ENCODE data around the gene NUMBL. TPM values are rescaled to one million over a fixed set of nuclear protein-coding genes. Genes with fewer than 3 reads are reported as not detected.

The NUMBL gene
- total RNA-seq, 1 experiment from 2014 or later: 14.5 TPM

DNA sequence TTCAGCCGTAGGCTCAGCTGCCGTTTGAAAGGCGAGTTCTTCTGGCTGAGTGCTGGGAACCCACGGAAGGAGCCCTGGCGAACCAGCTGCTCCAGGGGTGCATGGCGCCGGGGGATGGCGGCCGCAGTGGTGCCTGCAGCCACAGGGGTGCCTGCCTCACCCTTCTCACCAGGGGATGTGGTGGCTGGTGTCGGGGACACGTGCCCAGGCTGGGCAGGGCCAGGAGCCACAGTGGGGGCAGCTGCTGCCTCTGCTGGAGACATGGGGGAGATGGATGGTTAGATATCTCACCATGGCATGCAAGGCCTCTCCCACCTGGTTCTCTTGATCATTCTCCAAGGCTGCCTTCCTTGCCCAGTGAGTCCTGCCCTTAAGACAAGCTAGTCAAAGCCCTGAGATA is 17.1 kb downstream of the NUMBL start:
- Histone ChIP-seq H3K4me1 (ENCODE audit: insufficient read depth, low read length) (no peaks in the 10 kb centered on the region), H3K9me2 (replicated peaks; ENCODE audit: low read length) (no peaks in the 10 kb centered on the region), H3K27ac (ENCODE audit: low read length) (no peak overlapping the region), H3K79me2 (ENCODE audit: low read length) (no peaks in the 10 kb centered on the region), H3K9me3 (ENCODE audit: low read length) (no peaks in the 10 kb centered on the region), H4K20me1 (ENCODE audit: low read length) (no peaks in the 10 kb centered on the region), H3K9ac (ENCODE audit: low read length) (no peak overlapping the region), H3K4me3 (ENCODE audit: low read length) (no peak overlapping the region), H3K4me2 (ENCODE audit: low read length) (no peak overlapping the region), H2AFZ (ENCODE audit: low read length) (no peak overlapping the region), H3F3A (ENCODE audit: low read length, unreplicated experiment) (no peaks in the 10 kb centered on the region), H3K36me3 (ENCODE audit: low read depth, low read length) (peaks cover 21% of the 10 kb centered on the region; the same call in 1 of the 2 replicates), H3K27me3 (ENCODE audit: low read length) (no peaks in the 10 kb centered on the region)
- no TSS peak for BruUV-seq (replicated peaks)
- ChIA-PET POLR2A (ENCODE audit: unreplicated experiment) (no interaction called here), CTCF (no interaction called here)
- DNase-seq: no peak
- ATAC-seq: no peak
- TF ChIP-seq EZH2 (IDR thresholded peaks at IDR 0.05; ENCODE audit: low read length, unreplicated experiment): no peak
- no peak for TF ChIP-seq EZH2phosphoT487 (IDR thresholded peaks at IDR 0.05; ENCODE audit: borderline replicate concordance, low read length)
- TF ChIP-seq, protein P1, sequence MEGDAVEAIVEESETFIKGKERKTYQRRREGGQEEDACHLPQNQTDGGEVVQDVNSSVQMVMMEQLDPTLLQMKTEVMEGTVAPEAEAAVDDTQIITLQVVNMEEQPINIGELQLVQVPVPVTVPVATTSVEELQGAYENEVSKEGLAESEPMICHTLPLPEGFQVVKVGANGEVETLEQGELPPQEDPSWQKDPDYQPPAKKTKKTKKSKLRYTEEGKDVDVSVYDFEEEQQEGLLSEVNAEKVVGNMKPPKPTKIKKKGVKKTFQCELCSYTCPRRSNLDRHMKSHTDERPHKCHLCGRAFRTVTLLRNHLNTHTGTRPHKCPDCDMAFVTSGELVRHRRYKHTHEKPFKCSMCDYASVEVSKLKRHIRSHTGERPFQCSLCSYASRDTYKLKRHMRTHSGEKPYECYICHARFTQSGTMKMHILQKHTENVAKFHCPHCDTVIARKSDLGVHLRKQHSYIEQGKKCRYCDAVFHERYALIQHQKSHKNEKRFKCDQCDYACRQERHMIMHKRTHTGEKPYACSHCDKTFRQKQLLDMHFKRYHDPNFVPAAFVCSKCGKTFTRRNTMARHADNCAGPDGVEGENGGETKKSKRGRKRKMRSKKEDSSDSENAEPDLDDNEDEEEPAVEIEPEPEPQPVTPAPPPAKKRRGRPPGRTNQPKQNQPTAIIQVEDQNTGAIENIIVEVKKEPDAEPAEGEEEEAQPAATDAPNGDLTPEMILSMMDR (conservative IDR thresholded peaks at IDR 0.05; ENCODE audit: low read depth, low read length): no peak
- intact Hi-C loops (cut with micrococcal nuclease): no loop called here

DNA sequence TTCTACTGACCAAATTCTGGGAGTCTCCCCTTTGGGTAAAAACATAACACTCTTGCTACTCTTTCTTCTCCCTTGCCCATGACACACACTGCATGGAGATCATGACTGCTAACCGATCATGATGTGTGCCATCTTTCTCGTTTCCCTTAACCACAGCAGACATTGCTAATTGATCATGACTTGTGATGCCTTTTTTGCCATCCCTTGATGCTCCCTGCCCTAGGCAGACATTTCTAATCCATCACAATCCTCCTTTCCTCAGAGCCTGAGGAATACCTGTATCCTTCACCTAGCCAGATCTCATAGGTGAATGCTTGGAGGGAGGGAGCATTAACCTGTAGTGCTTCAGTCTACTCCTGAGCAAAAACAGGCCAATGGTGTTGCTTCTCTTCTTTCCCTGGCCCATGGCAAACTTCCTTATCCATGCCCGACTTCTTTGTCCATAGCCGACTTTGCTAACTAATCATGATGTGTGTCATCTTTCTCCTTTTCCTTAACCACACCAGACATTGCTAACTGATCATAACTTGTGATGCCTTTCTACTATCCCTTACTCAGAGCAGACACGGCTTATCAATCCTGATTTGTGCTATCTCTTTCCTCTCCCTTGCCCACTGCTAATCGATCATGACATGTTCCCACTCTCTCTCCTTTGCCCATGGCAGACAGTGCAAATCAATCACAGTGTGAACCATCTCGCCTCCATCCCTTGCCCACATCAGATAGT is 17.7 kb downstream of the NUMBL start:
- POLR2A ChIA-PET (ENCODE audit: unreplicated experiment): no interaction called here
- intact Hi-C loops (cut with micrococcal nuclease): no loop called here

More for the DNA sequence above, 17.7 kb downstream of the NUMBL start:
- H3K9ac ChIP-seq (ENCODE audit: low read length): no peak overlapping the region
- no peaks in the 10 kb centered on the region for H4K20me1 ChIP-seq (ENCODE audit: low read length)
- CTCF ChIA-PET: no interaction called here
- no peaks in the 10 kb centered on the region for H3K79me2 ChIP-seq (ENCODE audit: low read length)
- ATAC-seq (no peak), DNase-seq (no peak)
- H3K27me3 ChIP-seq (ENCODE audit: low read length): no peaks in the 10 kb centered on the region
- no peaks in the 10 kb centered on the region for H3K9me2 ChIP-seq (replicated peaks; ENCODE audit: low read length)
- H3K36me3 ChIP-seq (ENCODE audit: low read depth, low read length): peaks cover 21% of the 10 kb centered on the region; the same call in 1 of the 2 replicates
- BruUV-seq (replicated peaks): no TSS peak
- no peak overlapping the region for H2AFZ ChIP-seq (ENCODE audit: low read length)
- no peak overlapping the region for H3K27ac ChIP-seq (ENCODE audit: low read length)
- no peak for TF ChIP-seq EZH2 (IDR thresholded peaks at IDR 0.05; ENCODE audit: low read length, unreplicated experiment)
- TF ChIP-seq EZH2phosphoT487 (IDR thresholded peaks at IDR 0.05; ENCODE audit: borderline replicate concordance, low read length): no peak
- TF ChIP-seq, protein P1 (conservative IDR thresholded peaks at IDR 0.05; ENCODE audit: low read depth, low read length): no peak
- no peaks in the 10 kb centered on the region for H3K9me3 ChIP-seq (ENCODE audit: low read length)
- H3K4me3 ChIP-seq (ENCODE audit: low read length): no peak overlapping the region
- H3K4me2 ChIP-seq (ENCODE audit: low read length): no peak overlapping the region
- H3F3A ChIP-seq (ENCODE audit: low read length, unreplicated experiment): no peaks in the 10 kb centered on the region
- no peaks in the 10 kb centered on the region for H3K4me1 ChIP-seq (ENCODE audit: insufficient read depth, low read length)

All from PC-3 (cell line).